ENCODE measurements around the gene GPX4. TPM values are rescaled to one million over a fixed set of nuclear protein-coding genes. Genes with fewer than 3 reads are reported as not detected.

The GPX4 gene
- total RNA-seq, 1 donor from 2014 or later: 415 TPM

GRCh38 chr19:1130771-1131717 lies 27.2 kb downstream of the GPX4 start:
- DNase-seq (ENCODE audit: low read depth in 2 of 2): peak in 1 of 2 donors; percentile 34

GRCh38 chr19:1131718-1132551 lies 28.1 kb downstream of the GPX4 start:
- peak; percentile 92 to 95 for DNase-seq (ENCODE audit: low read depth in 2 of 2)

GRCh38 chr19:1132552-1133383 lies 29.0 kb downstream of the GPX4 start:
- no peak for DNase-seq (ENCODE audit: low read depth in 2 of 2)

- no peak for DNase-seq (ENCODE audit: low read depth in 2 of 2)
These were observed 29.7 kb downstream of the GPX4 start for GRCh38 chr19:1133471-1133929.

GRCh38 chr19:1134431-1134830 lies 30.6 kb downstream of the GPX4 start:
- DNase-seq (ENCODE audit: low read depth in 2 of 2): peak in 1 of 2 donors; percentile 88

GRCh38 chr19:1135454-1135853 lies 31.7 kb downstream of the GPX4 start:
- DNase-seq (ENCODE audit: low read depth in 2 of 2): peak in 1 of 2 donors; percentile 37

GRCh38 chr19:1136201-1136600 lies 32.4 kb downstream of the GPX4 start:
- DNase-seq (ENCODE audit: low read depth in 2 of 2): peak in 1 of 2 donors; percentile 29

GRCh38 chr19:1136621-1137317 lies 33.0 kb downstream of the GPX4 start:
- no peak for DNase-seq (ENCODE audit: low read depth in 2 of 2)

- no peak for DNase-seq (ENCODE audit: low read depth in 2 of 2)
These were observed 34.3 kb downstream of the GPX4 start for GRCh38 chr19:1138121-1138520.

- DNase-seq (ENCODE audit: low read depth in 2 of 2): no peak
These were observed 35.3 kb downstream of the GPX4 start for GRCh38 chr19:1139126-1139525.

- no peak for DNase-seq (ENCODE audit: low read depth in 2 of 2)
These were observed 36.7 kb downstream of the GPX4 start for GRCh38 chr19:1140272-1141027.

- DNase-seq (ENCODE audit: low read depth in 2 of 2): no peak
These were observed 38.1 kb downstream of the GPX4 start for GRCh38 chr19:1141944-1142343.

- DNase-seq (ENCODE audit: low read depth in 2 of 2): no peak
These were observed 40.1 kb downstream of the GPX4 start for GRCh38 chr19:1143828-1144399.

GRCh38 chr19:1144741-1145140 lies 40.9 kb downstream of the GPX4 start:
- DNase-seq (ENCODE audit: low read depth in 2 of 2): no peak

- no peak for DNase-seq (ENCODE audit: low read depth in 2 of 2)
These were observed 42.0 kb downstream of the GPX4 start for GRCh38 chr19:1145635-1146411.

GRCh38 chr19:1146412-1146699 lies 42.6 kb downstream of the GPX4 start:
- no peak for DNase-seq (ENCODE audit: low read depth in 2 of 2)

GRCh38 chr19:1146858-1147780 lies 43.3 kb downstream of the GPX4 start:
- DNase-seq (ENCODE audit: low read depth in 2 of 2): no peak
